IMR-90 (cell line): ENCODE data around the gene NIPBL.

Experiments used
- CEBPB ChIP-seq: IDR thresholded peaks from 2 replicates; pipeline ENCODE4 v1.6.1; 2012; ENCODE audit warnings: low read depth, low read length, improper control_type of control experiment
- ELK1 ChIP-seq: fragments of 150-350 bp; IDR thresholded peaks from 2 replicates; pipeline ENCODE4 v1.6.1; 2016; ENCODE audit warnings: low read depth, mild to moderate bottlenecking, low read length, moderate library complexity, borderline replicate concordance
- MAZ ChIP-seq: IDR thresholded peaks from 2 replicates; pipeline ENCODE4 v1.6.1; 2012; ENCODE audit warnings: low read depth, mild to moderate bottlenecking, low read length, improper control_type of control experiment, moderate library complexity, borderline replicate concordance
- POLR2A ChIP-seq: IDR thresholded peaks from 2 replicates; pipeline ENCODE4 v1.6.1; 2012; ENCODE audit warnings: mild to moderate bottlenecking, low read depth, low read length
- RAD21 ChIP-seq: IDR thresholded peaks from 2 replicates; pipeline ENCODE4 v1.6.1; 2012; ENCODE audit warnings: low read length, improper control_type of control experiment
- SMC3 ChIP-seq: fragments of 150-350 bp; IDR thresholded peaks from 2 replicates; pipeline ENCODE4 v1.6.1; 2016; ENCODE audit warnings: low read depth, mild to moderate bottlenecking, antibody characterized with exemption, low read length, moderate library complexity
- TF ChIP-seq, protein P1 (sequence below): conservative IDR thresholded peaks from 2 replicates; pipeline ENCODE4 v1.5.1; 2012; ENCODE audit warnings: mild to moderate bottlenecking, low read depth, low read length, improper control_type of control experiment

DNA sequence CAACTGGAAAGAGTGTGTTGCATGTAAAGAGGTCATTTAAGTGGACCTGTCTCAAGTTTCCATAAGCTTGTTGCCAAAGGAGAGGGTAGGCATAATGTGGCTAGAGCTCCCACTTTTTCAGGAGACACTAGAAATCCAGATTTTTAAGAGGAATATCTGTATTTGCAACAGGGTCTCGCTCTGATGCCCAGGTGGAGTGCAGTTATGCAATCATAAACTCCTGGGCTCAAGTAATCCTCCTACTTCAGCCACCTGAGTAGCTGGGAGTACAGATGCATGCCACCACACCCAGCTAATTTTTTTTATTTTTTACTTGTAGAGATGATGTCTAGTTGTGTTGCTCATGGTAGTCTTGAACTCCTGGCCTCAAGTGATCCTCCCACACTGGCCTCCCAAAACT lies 183.5 kb downstream of the NIPBL start:
- TF ChIP-seq, protein P1, sequence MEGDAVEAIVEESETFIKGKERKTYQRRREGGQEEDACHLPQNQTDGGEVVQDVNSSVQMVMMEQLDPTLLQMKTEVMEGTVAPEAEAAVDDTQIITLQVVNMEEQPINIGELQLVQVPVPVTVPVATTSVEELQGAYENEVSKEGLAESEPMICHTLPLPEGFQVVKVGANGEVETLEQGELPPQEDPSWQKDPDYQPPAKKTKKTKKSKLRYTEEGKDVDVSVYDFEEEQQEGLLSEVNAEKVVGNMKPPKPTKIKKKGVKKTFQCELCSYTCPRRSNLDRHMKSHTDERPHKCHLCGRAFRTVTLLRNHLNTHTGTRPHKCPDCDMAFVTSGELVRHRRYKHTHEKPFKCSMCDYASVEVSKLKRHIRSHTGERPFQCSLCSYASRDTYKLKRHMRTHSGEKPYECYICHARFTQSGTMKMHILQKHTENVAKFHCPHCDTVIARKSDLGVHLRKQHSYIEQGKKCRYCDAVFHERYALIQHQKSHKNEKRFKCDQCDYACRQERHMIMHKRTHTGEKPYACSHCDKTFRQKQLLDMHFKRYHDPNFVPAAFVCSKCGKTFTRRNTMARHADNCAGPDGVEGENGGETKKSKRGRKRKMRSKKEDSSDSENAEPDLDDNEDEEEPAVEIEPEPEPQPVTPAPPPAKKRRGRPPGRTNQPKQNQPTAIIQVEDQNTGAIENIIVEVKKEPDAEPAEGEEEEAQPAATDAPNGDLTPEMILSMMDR, result no peak
- TF ChIP-seq CEBPB (no peak), POLR2A (no peak), ELK1 (no peak), SMC3 (no peak), RAD21 (no peak), MAZ (no peak)
